ENCODE results near the gene IL9.

Gene IL9

GRCh38 chr5:135895474-135896006 lies at the start of gene IL9:
TSS of gene IL9 (minus strand) at chr5:135895841. CDS start at chr5:135895816, 25 bp downstream.
- no peak for DNase-seq

GRCh38 chr5:135944967-135945560 lies 49.4 kb upstream of the IL9 start:
- DNase-seq, result peak; percentile 50 to 91

DNA sequence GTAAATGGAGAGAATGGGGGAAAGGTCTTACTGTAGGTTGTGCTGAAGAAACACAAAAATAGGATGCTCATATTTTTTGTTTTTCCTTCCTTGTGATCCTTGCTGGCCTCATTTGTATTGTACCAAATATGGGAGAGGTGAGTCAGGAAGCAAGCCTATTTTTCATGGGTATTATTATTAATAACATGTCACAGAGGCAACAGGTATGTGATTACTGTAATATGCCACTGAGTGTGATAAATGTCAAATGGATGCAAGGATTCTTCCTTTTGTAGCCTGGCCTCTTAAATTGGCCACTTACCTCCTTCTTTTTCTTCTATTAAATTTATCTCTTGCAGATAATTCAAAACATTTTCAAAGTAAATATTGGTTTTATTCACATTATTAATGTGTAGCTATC lies 48.9 kb upstream of the IL9 start:
- DNase-seq, result no peak

- no peak for DNase-seq
Measured at GRCh38 chr5:135942202-135942771, 46.6 kb upstream of the IL9 start.

GRCh38 chr5:135941711-135942110 lies 46.1 kb upstream of the IL9 start:
- no peak for DNase-seq

- no peak for DNase-seq
Measured at GRCh38 chr5:135937245-135937911, 41.7 kb upstream of the IL9 start.

DNA sequence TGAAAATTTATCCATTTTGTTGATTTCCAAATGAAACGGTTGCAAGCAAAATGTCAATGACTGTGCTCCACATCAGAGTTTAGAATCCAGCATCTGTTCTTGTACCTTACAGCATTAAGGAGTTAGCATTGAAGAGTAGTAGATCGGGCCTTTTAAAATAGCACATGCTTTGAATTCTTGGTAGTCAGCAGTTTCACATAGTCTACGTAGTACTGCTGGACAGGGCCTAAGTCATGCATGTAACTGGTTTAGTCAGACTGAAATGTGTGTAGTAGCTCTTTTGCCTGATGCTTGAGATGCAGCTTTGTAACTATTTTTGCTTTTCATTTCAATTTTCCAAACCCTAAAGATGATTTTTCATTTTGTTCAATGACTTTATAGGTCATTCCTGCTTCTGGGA lies 39.3 kb upstream of the IL9 start:
- no peak for DNase-seq

- no peak for DNase-seq
Measured at GRCh38 chr5:135930949-135931295, 35.3 kb upstream of the IL9 start.

- no peak for DNase-seq
Measured at GRCh38 chr5:135930029-135930948, 34.6 kb upstream of the IL9 start.

GRCh38 chr5:135921388-135921787 lies 25.7 kb upstream of the IL9 start:
- DNase-seq, result peak; percentile 22 to 29

DNA sequence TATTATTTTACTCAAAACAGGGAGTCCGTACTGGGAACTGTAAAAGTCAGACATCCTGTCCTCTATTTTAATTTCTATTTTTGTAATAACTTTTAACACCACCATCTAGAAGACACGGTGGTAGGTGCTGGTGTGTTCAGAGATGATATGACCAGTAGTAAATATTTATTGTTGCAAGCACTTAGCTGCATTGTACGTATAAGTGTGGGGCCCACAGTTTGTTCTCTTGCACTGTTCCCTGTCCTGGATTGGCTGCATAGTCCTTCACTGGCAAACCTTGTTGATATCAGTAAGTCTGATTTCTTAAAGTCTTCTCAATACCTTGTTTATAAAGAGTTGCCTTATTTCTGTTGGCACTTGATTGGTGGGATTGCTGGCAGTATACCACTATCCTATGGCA lies 24.6 kb upstream of the IL9 start:
- DNase-seq, result no peak

DNA sequence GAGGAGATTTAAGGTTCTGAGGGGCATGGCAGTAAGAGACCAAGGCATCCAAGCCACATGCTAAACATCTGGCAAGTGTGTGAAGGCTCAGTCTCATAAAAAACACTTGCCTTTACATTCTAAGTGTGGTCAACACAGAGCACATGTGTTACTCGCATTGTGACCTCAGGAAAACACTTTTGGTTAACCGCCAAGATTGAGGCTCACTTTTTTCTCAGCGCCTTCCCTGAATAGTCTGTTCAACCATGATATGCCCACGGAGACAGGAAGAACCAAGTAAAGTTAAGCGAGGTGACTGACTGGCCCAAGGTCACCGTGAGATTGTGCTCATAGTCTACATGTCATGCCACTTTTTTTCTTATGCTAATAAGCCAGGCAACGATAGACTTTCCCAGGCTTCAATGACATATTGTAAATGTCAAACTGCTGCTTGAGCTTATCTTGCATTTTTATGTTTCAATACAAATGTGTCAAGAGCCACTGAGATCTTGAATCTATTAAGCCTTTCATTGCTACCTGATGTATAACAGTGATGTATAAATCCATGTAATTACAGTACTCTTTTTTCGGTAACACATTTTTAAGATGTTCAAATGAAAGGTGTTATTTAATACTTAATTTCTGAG lies 21.1 kb upstream of the IL9 start:
- no peak for DNase-seq

DNA sequence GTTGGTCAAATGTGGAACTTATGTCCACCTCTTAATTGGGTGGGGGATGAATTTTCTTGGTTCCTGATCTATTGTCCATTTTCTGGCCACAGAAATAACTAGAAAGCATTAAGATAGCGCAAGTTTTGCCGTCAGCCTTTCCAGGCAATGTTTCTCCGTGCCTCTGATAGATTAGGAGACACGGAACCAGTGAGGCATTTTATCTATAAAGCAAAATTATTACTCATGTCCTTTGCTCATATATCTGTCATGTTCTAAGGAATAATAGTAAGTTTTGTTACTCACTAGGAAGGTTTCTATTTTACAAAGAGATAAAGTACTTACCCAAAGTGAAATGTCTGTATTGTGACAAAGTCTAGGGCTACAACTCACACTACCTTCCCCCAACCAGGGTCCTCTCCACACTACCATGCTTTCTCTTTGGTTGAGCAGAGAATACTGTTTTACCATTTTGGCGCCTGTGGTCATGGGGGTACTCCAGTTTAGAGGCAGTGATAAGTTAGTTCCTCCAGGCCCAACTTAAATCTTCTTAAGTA lies 19.9 kb upstream of the IL9 start:
- no peak for DNase-seq

DNA sequence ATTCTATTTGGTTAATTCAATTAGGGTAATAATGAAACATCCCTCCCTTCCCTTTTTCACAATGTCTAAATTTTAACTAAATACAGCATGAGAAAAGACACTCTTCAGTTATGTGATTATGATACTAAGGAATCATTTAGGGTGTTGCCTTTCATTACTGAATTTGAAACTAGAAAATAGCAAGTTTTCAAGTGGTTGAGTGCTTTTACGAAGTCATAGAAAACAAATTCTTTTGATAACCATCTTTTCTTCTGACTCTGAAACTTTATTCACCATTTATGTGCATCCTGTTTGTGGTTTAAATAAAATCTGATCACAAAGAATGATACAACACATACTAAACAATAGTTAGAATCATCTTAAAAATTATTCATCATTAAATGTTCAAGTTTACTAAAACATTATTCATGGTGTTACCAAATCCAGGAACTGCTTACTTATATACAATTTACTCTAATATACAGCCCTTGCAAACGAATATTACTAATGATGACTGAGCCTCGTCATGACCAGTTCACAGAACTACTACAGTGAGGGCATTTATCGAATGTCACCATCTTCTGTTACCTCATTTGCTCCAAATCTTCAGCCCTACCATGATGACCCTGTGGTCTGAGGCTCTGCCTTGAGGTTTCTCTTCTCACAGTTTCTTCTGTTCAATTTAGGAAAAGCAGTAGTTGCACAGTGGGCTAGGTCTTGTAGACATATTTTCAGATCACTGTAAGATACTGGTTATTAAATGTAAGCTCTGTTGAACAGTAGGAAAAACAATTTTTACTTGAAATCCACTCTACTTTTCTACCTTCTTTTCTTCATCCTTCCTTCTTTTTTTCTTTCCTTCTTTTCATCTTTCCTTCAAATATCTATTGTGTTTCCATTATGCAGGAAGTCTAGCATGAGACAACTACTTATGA lies 18.3 kb upstream of the IL9 start:
- no peak for DNase-seq

DNA sequence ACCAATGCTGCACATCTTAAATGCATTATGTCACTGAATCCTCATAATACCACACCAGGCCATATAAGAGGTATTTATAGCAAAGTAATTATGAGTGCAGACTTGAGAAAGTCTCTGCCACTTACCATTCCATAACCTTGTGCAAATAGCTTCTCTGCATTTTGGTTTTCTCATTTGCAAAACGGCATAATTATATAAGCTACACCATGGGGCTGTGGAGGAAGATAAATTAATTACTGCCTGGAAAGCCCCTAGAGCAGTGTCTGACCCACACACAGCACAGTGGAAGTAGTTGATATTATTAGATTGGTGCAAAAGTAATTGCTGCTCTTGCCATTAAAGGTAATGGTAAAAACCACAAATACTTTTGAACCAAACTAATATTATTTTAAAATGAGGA lies 9.5 kb upstream of the IL9 start:
- DNase-seq, result no peak

- no peak for DNase-seq
Measured at GRCh38 chr5:135901633-135902032, 6.0 kb upstream of the IL9 start.

GRCh38 chr5:135900276-135900675 lies 4.6 kb upstream of the IL9 start:
- no peak for DNase-seq

GRCh38 chr5:135898651-135899050 lies 3.0 kb upstream of the IL9 start:
- no peak for DNase-seq

GRCh38 chr5:135894789-135895188 lies 852 bp downstream of the IL9 start:
- no peak for DNase-seq

DNA sequence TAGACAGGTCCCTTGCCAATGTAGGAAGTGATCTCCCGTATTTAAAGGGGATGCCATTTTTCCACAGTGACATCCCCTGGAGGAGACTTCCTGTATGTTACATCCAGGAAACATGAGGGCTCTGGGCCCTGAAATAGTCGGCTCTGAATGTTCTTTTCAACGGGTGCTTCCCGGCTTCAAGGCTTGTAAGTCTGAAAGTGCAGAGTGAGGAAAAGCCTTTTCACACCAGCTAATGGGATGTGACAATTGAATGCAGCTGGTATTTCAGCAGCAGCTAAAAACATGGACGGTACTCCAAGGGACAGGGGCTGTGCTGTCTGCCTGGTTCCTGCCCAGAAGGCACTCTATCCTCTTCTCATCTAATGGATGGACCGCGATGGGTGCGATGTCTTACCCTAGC lies 1.4 kb downstream of the IL9 start:
- DNase-seq, result no peak

GRCh38 chr5:135891791-135892190 lies 3.9 kb downstream of the IL9 start:
- DNase-seq, result no peak

DNA sequence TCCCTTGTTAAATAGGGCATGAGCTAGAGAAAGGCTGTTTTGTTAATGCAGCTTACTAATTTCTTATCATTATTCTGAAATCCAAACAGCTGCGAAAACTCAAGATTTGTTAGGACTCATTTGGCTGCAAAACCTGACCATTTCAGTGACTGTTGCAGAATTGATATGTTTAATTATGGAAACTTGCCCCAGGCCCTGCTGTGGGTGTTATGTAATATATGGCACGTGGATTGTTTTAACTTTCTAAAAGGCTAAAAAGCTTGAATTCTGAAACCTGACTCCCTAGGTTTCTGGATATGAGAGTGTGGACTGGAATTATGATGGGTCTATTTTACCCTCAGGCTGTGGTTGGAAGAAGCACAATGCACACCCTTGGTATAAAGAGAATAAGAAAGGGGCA lies 4.4 kb downstream of the IL9 start:
- DNase-seq, result no peak

All from inflammatory macrophage treated with lipopolysaccharide for 1 hour (primary cell).